CD4-positive, alpha-beta T cell treated with Interleukin-2 at 100 ng/mL for 4 hours (primary cell): Measurements from ENCODE around the gene LBHD1.
"Not testable (repeated sequence)": the region's sequence is repeated elsewhere in the genome, so short reads cannot be mapped to it uniquely, and the experiment has no call there.

Experiments used
- DNase-seq: peaks from one replicate; pipeline ENCODE4 v3.0.0-alpha.2; 2020; ENCODE audit warnings: low spot score

Gene LBHD1

DNA sequence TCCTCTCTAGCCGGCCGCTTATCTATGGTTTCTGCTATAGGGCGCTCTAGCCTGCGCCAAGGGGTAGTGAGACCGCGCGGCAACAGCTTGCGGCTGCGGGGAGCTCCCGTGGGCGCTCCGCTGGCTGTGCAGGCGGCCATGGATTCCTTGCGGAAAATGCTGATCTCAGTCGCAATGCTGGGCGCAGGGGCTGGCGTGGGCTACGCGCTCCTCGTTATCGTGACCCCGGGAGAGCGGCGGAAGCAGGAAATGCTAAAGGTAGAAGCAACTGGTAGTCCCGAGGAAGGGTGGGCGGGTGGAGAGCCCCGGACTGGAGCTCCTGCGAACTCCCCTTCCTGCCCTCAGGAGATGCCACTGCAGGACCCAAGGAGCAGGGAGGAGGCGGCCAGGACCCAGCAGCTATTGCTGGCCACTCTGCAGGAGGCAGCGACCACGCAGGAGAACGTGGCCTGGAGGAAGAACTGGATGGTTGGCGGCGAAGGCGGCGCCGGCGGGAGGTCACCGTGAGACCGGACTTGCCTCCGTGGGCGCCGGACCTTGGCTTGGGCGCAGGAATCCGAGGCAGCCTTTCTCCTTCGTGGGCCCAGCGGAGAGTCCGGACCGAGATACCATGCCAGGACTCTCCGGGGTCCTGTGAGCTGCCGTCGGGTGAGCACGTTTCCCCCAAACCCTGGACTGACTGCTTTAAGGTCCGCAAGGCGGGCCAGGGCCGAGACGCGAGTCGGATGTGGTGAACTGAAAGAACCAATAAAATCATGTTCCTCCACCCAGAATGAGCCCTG, at the start of gene LBHD1, which contains the start of gene UQCC3:
TSS of gene LBHD1 (minus strand) at position 660 of the 782 bp plus-strand sequence. CDS start 2,236 bp downstream, outside the sequence.
TSS of gene UQCC3 (plus strand) at position 66 of the 782 bp plus-strand sequence. CDS start at position 139, 73 bp downstream.
- DNase-seq, result peak; percentile 84

DNA sequence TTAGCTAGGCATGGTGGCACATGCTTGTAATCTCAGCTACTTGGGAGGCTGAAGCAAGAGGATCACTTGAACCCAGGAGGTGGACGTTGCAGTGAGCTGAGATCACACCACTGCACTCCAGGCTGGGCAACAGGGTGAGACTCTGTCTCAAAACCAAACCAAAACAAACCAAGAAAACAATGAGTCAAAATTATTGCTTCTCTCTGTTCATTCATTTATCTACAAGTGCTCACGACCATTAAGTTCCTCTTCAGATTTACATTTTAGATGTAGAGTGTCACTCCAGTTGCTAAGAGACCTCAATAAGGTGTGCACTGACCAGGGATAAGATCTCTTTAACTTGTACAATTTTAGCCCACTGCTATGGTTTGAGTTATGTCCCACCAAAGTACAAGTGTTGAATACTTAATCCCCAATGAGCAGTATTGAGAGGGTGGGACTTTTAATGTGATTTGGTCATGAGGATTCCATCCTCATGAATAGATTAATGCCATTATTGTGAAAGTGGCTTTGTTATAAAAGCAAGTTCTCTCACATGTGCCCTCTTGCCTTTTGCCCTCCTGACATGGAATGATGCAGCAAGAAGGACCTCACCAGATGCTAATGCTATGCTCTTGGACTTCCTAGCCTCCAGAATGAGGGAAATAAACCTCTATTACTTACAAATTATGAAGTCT, 47.4 kb upstream of the LBHD1 start:
- DNase-seq, result no peak

DNA sequence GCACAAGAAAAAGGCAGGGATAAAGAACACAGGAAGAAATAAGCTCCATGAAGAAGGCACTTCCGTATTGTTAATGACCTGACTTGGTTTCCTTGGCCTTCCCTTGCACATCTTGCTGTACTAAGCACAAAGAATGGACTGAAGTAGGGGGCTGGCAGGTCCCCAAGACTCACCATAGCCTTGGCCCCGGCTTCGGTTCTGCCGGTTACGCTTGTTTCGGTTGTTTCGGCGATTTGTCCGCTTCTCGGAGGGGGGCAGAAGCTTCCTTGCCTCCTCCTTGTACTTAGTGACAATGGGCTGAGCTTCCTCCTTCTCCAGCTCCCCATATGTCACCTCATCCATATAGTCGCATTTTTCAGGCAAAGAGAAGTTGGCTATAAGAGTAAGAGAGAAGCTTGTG, 44.7 kb upstream of the LBHD1 start:
- no peak for DNase-seq

DNA sequence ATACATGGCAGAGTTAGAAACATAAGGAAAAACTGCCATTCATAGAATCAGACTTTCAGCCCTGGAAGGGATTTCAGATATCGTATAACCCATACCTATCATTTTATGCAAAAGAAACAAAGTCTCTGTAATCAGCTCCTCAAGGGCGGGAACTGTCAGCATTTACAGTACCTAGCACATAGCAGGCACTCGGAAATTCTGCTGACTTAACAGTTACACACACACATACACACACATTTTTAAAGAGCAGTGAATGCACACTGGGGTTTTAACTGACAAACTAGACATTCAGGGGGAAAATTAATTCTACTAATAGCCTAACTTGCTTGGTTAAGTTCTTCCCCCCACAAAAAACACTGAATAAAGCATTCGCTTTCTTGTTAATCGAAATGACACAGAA, 44.1 kb upstream of the LBHD1 start:
- no peak for DNase-seq

DNA sequence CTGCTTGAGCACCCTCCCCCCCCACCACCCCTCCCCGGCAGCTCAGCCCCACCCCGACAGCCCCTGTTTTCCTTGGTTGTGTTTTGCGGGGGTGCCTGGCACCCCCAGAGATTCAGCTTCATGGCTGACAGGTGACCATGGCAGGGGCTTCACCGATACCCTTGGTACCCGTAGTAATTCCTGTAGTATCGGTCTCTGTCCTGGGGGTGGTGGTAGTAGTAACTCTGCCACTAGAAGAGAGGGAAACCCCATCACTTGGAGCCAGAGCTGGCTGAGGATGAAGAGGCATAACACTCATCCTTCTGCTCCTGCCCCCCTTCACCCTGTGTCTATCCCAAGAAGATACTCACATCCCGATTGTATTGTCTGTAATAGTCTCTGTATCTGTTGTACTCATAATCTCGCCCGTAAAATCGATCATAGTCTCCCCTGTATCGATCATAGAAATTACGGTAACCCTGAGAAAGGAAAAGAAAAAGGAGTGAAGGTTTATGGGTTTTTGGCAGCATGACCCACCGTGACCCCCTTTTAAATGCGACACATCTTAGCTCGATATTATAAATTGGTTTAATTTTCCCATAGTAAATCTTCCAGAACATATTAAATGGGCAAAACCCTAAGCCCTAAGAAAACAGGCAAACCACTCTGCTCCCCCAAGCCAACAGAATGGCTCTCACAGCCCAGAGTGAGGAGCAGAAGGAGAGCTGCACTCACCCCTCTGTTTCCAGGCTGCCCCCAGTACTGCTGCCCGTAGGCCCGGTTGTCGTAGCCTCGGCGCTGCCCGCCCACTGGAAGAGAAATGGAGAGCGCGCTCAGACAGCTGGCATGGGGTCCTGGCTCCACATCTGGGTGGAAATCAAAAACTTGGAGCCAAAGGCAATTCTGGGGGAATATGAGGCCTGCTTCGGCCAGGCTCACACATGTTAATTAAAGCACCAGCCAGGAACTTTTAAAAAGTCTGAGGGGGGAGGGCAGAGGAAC, 43.4 kb upstream of the LBHD1 start:
- no peak for DNase-seq

DNA sequence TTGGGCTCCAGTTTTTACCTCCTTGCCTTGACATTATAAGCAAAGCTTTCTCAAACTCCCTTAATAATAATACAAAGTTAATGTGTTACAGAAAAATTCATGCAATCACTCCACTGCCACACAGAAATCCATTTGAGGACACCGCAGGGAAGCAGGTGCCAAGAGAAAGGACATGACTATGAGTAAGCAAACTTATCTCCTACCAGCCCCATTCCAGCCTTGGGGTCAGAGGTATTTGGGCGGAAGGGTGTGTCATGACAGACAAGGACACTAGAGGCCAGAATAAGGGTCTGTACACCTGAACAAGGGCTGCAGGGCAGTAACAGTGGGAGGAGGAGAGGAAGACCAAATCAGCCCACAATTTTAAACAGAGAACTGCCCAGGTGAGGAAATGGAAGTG, 41.3 kb upstream of the LBHD1 start:
- no peak for DNase-seq

DNA sequence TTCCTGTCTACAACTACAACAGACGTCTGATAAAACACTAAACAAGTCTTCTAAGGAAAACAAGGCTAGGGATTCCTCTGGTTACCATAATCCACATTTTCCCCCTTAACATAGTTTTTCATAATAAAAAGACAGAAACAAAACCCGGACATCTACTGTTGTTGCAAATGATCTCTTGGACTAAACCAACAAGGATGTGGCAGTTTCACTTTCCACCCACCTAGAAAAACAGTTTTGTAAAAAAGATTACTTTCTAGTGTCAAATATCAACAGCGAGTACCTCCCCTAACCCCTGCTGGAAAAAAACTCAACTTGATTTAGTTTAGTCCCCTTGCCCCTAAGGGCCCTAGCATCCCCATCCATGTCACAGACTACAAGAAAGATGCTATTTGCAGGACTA, 40.8 kb upstream of the LBHD1 start:
- DNase-seq, result peak; percentile 21

DNA sequence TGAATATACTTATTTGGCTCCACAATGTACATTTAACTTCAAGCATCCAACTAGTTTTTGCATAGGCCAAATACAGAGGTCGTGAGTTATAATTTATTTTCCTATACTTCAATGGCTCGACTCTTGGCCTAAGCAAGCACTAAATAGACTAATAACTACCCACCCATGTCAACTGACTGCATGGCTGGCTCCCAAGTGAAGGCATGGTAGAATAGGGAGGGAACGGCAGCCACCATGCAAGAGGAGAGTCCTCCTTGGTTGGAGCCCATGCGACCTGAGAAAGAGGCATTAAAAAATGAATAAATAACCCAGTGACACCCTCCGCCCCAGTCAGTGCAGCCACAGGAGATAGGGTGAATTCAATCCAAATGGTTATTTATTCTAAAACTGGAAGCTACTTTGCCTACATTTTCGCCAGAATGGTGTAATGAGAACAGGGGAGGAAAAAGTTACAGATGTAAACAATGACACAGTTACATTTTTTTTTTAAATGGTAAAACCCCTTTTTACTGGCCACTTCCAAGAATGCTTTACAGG, 40.3 kb upstream of the LBHD1 start:
- DNase-seq, result no peak

DNA sequence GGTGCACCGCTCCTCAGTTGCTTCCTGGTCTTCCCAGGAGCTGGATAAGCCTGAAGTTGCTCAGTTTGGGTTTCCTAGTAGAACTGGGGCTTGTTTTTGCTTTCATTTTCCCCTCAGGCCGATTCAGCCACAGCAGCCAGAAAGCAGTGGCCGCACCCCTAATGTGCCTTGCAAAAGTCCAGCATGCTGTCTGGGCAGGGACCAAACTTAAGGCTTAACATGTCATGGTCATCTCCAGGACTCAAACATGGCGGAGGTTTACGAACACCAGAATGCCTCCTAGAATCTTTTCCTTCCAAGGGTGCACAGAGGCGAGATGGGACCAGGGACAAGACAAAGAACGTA, 37.9 kb upstream of the LBHD1 start:
- no peak for DNase-seq

- DNase-seq, result peak; percentile 98
These were observed 37.4 kb upstream of the LBHD1 start for GRCh38 chr11:62709247-62710000.

DNA sequence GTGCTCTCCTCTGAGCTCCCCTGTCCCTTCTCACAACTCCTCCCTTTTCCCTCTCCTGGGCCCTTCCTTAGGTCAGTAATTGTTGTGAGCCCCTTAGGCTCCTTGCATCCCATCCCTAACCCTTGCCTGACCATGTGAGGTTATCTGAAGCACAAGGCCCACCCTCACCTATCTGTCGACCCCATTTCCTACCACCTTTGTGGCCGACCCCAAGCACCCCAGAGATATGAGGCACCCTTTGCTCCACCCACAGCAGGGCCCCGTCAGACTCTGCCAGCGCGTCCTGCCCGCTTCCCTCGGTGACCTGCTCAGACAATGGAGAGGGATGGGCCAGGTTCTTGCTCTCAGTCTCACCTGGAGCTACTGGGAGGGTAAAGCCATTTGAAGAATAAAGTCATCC, 36.7 kb upstream of the LBHD1 start:
- peak; percentile 54 for DNase-seq

DNA sequence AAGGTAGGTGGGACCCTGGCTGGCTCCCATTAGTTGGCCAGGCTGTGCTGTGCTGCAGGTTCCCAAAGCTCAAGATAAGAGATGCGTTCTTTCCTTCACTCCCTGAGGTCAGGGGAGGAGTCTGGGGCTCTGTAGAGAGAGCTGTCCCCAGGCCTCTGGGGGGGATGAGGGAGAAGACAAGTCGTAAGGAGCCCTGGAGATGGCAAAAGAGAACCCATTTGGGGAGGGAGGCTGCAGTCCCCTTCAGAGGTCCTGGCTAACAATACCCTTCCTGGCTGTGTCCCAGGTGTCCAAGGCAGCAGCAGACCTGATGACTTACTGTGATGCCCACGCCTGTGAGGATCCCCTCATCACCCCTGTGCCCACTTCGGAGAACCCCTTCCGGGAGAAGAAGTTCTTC, 36.3 kb upstream of the LBHD1 start:
- DNase-seq, result no peak

GRCh38 chr11:62707277-62707861, 35.3 kb upstream of the LBHD1 start, which contains the start of the genes BSCL2 and GNG3:
Gene BSCL2, minus strand, starts transcription at chr11:62707424. Its CDS starts 229 bp downstream, at chr11:62707195.
Gene GNG3, plus strand, starts transcription at chr11:62707676. Its CDS starts 620 bp downstream, at chr11:62708296.
- DNase-seq, result no peak

- no peak for DNase-seq
These were observed 34.8 kb upstream of the LBHD1 start for GRCh38 chr11:62706850-62707247.

DNA sequence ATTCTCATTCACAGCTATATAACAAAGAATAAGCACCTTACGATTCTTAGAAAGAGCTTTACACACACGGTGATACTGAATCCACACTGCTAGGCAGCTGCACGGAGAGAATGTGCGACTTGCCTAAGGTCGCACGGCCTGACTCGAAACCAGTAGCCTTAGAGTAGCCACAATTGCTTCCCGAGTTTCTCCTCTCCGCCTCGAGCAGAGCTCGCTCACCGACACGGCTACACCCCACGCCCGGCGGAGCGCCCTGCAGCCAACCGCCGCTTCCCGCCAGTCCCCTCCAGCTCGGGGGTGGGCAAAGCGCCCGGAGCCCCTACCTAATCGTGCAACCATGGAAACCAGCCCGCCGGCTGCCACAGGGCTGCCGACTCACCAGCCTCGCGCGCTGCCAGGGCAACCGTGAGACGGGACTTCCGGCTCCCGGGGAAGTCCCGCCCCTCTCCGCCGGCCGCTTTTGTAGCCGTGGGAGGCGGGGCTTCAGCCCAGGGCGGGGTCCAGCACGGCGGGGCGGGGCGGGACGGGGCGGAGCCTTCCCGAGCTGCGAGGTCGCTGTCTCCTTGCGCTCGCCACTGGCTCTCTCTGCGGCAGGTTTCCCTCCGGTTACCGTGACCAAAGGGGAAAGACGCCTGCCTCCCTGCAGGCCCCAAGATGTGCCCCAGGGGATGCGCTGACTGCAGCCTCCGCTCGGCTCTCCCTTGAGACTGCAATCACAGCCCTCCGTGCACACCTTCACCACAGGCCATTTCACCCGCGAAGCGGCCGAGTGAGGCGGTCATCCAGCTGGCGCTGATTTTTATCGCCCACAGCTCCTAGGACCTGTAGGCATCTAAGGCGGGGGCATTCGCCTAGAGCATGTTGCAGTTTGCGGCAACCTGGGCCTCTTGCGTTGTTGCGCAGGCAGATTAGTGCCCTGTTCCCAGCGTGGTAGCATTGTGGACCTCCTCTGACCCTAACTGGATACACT, 34.1 kb upstream of the LBHD1 start:
- peak; percentile 94 for DNase-seq

DNA sequence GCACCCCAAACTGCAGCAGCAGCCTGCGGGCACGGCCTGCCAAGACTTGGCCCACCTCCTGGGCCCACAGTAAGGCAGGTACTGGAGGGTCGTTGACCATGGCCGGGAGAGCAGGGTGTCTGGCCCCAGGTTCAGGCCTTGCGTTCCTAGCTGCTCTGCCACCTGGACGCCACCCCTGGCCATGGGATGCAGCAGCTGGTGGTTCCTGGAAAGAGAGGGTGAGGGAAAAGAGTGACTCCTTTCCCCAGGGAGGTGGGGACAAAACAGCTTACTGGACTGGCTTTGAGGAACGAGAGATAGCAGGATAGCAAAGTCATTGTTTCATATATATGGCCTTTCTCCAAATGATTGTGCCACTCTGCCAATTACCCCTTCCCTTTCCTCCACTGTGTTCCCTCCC, 33.3 kb upstream of the LBHD1 start:
- no peak for DNase-seq

- not testable (repeated sequence) for DNase-seq
These were observed 31.9 kb upstream of the LBHD1 start for GRCh38 chr11:62703921-62704320.

- DNase-seq, result no peak
These were observed 30.2 kb upstream of the LBHD1 start for GRCh38 chr11:62702246-62702645.

- peak; percentile 83 for DNase-seq
These were observed 22.5 kb upstream of the LBHD1 start for GRCh38 chr11:62694455-62695167.
